Body of pancreas (tissue), 4 donors: ENCODE measurements around the gene ELL. TPM values are rescaled to one million over a fixed set of nuclear protein-coding genes. Genes with fewer than 3 reads are reported as not detected.
A peak's percentile ranks its signal among the peaks of the same experiment; 100 is the strongest.

Source experiments
- ATAC-seq: fragments of 150-250 bp; one replicate; pipeline ENCODE4 v1.9.1; 2016
- DNase-seq, 4 donors: peaks; one replicate each; pipeline ENCODE4 v3.0.0-alpha.2; 2019
- H3K27ac ChIP-seq, 4 donors: fragments of 200-600 bp; sonication (generic); 1 replicate in 3 of 4; 2 replicates in 1 of 4; pipeline versions ENCODE4 v1.5.1 to v1.6.1; 2016 to 2019; ENCODE audit warnings: mild to moderate bottlenecking in 1 of 4, mixed read lengths in 1 of 4, moderate library complexity in 1 of 4
- H3K27me3 ChIP-seq, 2 donors: fragments of 200-600 bp; sonication (generic); one replicate each; pipeline ENCODE4 v1.6.0; 2016; ENCODE audit warnings: mild to moderate bottlenecking in 1 of 2
- H3K36me3 ChIP-seq, 2 donors: fragments of 200-600 bp; sonication (generic); replicated peaks in 1 of 2; 2 replicates each; pipeline ENCODE4 v1.5.1; 2016; ENCODE audit warnings: low read depth in 2 of 2; ENCODE audit not compliant: insufficient read depth in 1 of 2
- H3K4me1 ChIP-seq: fragments of 200-600 bp; sonication (generic); one replicate; pipeline ENCODE4 v1.6.0; 2016
- H3K4me3 ChIP-seq, 2 donors: fragments of 200-600 bp; sonication (generic); 1 replicate in 1 of 2; 2 replicates in 1 of 2; pipeline ENCODE4 v1.5.1; 2016 to 2019
- H3K9me3 ChIP-seq, 3 donors: fragments of 200-600 bp; sonication (generic); 1 replicate in 2 of 3; 2 replicates in 1 of 3; pipeline ENCODE4 v1.5.1; 2016
- CTCF ChIP-seq, 7 experiments: fragments of 450-650 bp in 4 of 7; fragments of 200-600 bp in 3 of 7; sonication (generic) in 3 of 7; IDR thresholded peaks; one replicate each; pipeline ENCODE4 v1.5.1; 2016 to 2019; ENCODE audit warnings: antibody characterized with exemption in 7 of 7
- POLR2A ChIP-seq, 3 donors: fragments of 450-650 bp; IDR thresholded peaks; one replicate each; pipeline ENCODE4 v1.6.1; 2016; ENCODE audit warnings: antibody characterized with exemption in 3 of 3, mild to moderate bottlenecking in 2 of 3
- WGBS, 2 donors: methylation state at CpG; one replicate each; pipeline ENCODE4 v1.1.5; 2017; 5-methylcytosine and 5-hydroxymethylcytosine counted together
- intact Hi-C: fragments of 100-400 bp; cut with DNase I; formaldehyde crosslinking; loops from one replicate; pipeline ENCODE4 v1.15.1; 2023
- total RNA-seq, 2 donors: library from RNA; depleted of rRNA; stranded (reverse); fragments of >200 nt; gene quantifications; one replicate each; pipeline ENCODE4 v1.1.0, GENCODE V29; 2016

ELL gene
- total RNA-seq, 2 donors from 2014 or later, result 12.5 to 14.2 TPM

- Histone ChIP-seq H3K9me3 (no peaks in the 10 kb centered on the region), H3K4me3 (no peak overlapping the region), H3K27me3 (no peaks in the 10 kb centered on the region), H3K27ac (no peak overlapping the region), H3K4me1 (peaks cover 45% of the 10 kb centered on the region), H3K36me3 (peaks cover 21% of the 10 kb centered on the region in 2 donors)
- intact Hi-C loops, result no loop called here
- no peak for DNase-seq
- TF ChIP-seq CTCF (IDR thresholded peaks at IDR 0.05), result no peak
- TF ChIP-seq POLR2A (IDR thresholded peaks at IDR 0.05), result no peak
- no peak for ATAC-seq
- WGBS, 2 donors, result 77 to 80% methylated on average over 5 of the region's 5 CpGs
Measured at GRCh38 chr19:18441804-18442788, 79.8 kb downstream of the ELL start.

- H3K4me3 ChIP-seq, result no peak overlapping the region
- DNase-seq, result no peak
- H3K27ac ChIP-seq, result peak overlapping the region; percentile 15 to 92 (median 87)
- intact Hi-C loops, result no loop called here
- no peaks in the 10 kb centered on the region for H3K27me3 ChIP-seq
- H3K9me3 ChIP-seq, result no peaks in the 10 kb centered on the region
- TF ChIP-seq CTCF (IDR thresholded peaks at IDR 0.05) (no peak), POLR2A (IDR thresholded peaks at IDR 0.05) (no peak)
- 51 to 81% methylated on average over 10 to 23 of the region's 23 CpGs for WGBS, 2 donors
- peaks cover 51% of the 10 kb centered on the region for H3K4me1 ChIP-seq
- peaks cover 14 to 21% of the 10 kb centered on the region in 2 donors for H3K36me3 ChIP-seq
- no peak for ATAC-seq
Measured at GRCh38 chr19:18440936-18441803, 80.7 kb downstream of the ELL start.

GRCh38 chr19:18440415-18440877 lies 81.4 kb downstream of the ELL start:
- Histone ChIP-seq H3K27me3 (no peaks in the 10 kb centered on the region), H3K27ac (peak overlapping the region in 3 of 4 donors; percentile 84 to 92 (median 90)), H3K4me3 (no peak overlapping the region), H3K4me1 (peaks cover 51% of the 10 kb centered on the region), H3K9me3 (no peaks in the 10 kb centered on the region), H3K36me3 (peaks cover 8 to 15% of the 10 kb centered on the region in 2 donors)
- DNase-seq (no peak), ATAC-seq (no peak)
- intact Hi-C loops, result no loop called here
- 41 to 65% methylated on average over 11 of the region's 11 CpGs for WGBS, 2 donors
- no peak for TF ChIP-seq POLR2A (IDR thresholded peaks at IDR 0.05)
- TF ChIP-seq CTCF (IDR thresholded peaks at IDR 0.05), result peak in 3 of 7 experiments; percentile 7 to 28 (median 26)

- H3K27ac ChIP-seq, result peak overlapping the region; percentile 16 to 92 (median 87)
Measured at GRCh38 chr19:18439910-18440237, 82.0 kb downstream of the ELL start.

More at GRCh38 chr19:18439910-18440237, 82.0 kb downstream of the ELL start:
- no peaks in the 10 kb centered on the region for H3K9me3 ChIP-seq
- no peak overlapping the region for H3K4me3 ChIP-seq
- WGBS, 2 donors, result 58 to 77% methylated on average over 8 to 9 of the region's 9 CpGs
- DNase-seq (no peak), ATAC-seq (no peak)
- peaks cover 51% of the 10 kb centered on the region for H3K4me1 ChIP-seq
- H3K36me3 ChIP-seq, result peaks cover 5 to 15% of the 10 kb centered on the region in 2 donors
- TF ChIP-seq CTCF (IDR thresholded peaks at IDR 0.05) (no peak), POLR2A (IDR thresholded peaks at IDR 0.05) (no peak)
- intact Hi-C loops, result no loop called here
- H3K27me3 ChIP-seq, result no peaks in the 10 kb centered on the region
